HuH-7.5 (cell line): ENCODE measurements around the gene RASD1.

Experiments
- DNase-seq: peaks from one replicate; pipeline ENCODE4 v3.0.0; 2011; ENCODE audit warnings: low spot score

The RASD1 gene

DNA sequence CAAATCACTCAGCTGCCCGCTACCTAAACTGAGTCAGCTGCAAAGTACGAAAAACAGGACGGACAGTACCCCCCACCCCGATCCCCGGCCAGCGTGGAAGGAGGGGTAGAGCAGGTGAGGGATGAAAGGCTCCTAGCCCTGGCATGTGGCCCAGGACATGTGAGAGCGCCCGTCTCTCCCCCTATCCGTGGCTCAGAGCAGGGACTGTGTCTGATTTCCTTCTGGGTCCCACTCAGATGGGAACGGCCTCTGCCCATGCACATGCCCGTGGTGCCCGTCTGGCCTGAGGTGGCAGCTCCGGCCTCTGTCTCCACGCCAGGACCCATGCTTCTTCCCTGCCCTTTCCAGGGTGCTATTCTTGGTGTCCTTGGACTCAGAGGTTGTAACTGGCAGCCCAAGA is 30.2 kb upstream of the RASD1 start:
- no peak for DNase-seq

DNA sequence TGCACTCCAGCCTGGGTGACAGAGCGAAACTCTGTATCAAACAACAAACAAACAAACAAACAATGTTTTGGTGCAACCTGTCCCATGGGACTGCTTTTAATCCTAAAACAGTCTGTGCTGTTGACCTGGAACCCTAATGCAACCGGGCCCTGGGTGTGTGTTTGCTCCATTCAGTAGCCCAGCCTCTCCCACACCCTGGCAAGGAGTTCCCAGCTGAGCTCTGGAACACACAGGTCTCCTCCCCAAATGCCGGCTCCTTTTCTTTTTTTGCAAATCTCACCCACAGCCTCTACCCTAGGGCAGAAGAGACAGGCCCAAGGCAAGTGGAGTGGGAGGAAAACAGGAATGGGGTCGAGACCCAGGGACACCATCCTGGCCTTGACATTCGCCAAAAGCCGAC is 29.8 kb upstream of the RASD1 start:
- DNase-seq = no peak

DNA sequence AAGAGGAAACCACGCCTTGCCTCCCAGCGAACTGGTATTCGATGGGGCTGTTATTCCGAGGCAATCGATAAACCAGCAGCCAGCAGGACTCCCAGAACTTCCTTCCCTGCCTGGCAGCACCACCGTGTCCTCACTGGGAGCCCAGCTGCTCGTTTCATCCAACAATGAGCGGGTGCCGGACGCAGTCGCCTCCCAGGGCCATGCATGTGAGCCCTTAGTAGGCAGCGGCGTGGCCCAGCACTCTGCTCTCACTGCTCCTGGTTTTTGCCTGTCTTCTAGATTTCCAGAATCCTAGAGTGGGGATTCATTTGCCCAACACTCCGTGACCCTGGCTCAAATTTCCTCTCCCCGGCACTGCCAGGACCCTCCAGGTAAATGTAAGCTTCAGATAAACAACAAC is 29.1 kb upstream of the RASD1 start:
- DNase-seq = no peak

DNA sequence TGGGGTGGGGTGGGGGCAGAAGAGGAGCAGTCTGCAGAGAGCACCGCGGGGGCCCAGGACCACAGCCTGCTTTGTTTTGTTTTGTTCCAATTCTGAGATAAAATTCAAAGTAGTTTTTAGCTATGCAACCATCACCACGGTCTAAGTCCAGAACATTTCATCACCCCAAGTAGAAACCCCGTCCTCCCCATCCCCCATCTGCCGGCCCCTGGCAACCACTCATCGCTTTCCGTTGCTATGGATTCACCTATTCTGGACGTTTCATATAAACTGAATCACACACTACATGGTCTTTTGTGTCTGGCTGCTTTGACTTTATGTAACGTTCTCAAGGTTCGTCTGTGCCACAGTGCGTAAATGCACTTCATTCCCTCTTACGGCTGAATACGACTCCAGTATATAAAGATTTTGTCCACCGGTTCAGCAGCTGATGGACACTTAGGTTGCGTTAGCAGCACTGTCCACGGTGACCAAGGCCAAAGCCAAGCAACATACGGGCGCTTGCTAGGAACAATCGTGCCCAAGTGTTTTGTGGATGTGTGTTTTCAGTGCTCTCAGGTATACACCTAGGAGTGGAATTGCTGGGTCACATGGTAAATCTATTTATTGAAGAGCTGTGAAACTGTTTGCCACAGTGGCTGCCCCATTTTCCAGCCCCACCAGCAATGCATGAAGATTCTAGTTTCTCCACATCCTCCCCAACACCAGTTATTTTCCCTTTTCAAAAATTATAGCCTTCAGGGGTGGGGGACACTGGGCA is 27.7 kb upstream of the RASD1 start:
- DNase-seq = no peak

DNA sequence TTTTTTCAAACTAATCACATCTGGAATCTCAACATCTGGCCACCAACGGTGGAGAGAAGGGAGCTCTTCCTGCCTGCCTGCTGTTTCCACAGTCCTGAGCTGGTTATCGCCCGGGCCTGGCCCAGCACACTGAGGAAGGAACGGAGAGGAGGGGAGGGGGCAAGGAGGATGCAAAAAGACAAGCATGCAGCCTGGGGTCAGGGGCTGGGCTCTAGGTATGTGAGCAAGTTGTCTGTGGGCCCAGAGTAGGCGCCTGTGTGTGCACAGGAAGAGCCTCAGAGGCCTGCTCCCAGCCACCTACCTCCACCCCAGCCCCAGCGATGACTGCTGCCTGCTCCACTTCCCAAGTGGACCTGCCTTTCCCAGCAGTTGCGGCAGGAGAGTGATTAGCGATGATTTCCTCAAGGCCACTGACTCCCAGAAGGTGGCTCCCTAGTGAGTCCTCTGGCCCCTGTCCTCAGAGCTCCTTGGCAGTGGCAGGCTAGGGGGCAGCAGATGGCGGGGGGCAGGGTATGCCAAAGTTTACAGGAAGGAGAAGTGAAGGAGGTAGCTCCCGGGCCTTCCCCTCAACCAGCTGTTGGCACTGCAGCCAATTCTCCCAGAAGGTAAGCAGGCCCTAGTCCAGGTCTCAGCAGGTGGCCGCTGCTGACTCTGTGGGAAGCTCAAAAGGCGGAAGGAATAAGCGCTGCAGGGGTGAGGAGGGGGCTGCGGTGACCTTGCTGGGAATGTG is 27.0 kb upstream of the RASD1 start:
- DNase-seq = no peak

DNA sequence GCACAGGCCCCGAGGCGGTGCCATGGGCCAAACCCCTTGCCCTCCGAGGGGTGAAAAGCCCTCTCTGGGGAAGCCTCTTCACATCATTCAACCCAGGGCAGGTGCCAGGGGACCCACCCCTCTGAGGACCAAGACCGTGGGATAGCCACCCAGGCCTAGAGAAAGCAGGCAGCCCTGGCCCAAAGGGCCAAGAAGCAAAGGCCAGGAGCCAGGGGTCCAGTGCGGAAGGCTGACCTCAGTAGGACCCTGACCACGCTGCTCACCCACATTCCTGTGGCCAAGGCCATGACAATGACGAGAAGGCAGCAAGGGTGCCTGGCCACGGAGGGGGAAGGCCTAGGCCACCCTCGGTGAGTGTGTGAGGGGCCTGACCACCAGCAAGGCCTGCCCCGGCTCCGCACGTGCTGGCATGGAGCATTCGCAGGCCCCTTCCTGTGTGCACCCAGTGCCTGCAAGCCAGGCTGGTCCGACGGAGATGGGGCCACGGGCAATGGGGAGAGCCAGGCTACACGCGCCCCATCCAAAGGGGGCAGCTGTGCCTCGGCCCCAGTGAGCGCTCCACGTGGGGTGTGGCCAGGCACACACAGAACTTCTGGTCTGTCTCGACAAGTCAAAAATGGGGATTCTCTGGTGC is 24.5 kb upstream of the RASD1 start:
- DNase-seq = no peak

DNA sequence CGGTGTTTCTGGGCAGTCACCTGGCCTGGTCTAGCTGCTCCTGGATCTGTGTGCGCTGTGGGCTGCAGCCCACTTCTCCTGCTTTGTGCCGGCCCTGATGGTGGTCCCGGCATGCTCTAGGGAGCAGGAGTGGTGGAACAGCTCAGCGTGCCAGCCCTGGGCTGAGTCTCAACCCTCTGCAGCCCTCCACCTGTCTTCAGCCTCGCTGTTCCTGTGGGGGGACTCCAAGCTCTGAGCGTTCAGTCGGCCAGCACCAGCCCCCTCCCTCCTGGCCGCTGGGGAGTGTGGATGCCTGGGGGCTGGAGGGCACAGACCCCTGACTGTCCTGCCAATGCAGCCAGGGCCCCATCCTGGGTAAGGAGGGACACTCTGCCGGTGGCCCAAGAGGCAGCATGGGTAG is 23.7 kb upstream of the RASD1 start:
- DNase-seq = no peak

DNA sequence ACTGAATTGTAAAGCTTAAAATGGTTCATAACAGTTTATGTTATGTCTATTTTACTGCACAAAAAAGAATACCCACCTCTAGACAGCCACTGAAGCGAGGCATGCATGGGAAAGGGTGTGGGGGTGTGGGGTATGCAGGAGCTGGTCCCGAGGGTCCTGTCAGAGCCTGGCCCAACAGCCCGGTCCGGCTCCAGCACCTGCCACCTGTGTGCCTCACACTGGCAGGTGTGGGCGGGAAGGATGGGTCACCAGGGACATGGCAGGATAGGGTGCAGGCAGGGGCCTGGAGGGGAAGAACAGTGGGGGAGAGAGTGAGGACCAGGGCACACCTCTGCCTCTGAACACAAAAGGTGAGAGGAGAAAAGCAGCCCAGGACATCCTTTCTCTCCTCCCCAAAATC is 22.8 kb upstream of the RASD1 start:
- no peak for DNase-seq

DNA sequence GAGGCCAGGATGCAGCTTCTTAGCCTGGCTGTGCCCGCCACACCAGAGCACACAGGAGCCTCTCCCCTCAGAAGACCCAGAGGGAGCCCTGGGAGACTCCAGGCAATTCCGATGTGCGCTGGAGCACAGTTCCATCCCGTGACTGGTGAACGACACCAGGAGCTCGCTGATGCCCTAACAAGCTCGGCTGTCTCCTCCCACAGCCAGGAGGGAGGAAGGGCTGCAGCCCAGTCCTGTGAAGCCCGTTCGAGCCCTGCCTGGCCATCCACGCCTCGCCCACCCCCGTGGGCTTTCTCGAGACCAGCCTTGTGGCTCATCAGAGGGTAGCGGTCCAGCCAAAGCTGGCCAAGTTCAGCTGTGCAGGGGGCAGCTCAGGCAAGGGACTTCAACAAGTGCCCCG is 21.8 kb upstream of the RASD1 start:
- DNase-seq = no peak

DNA sequence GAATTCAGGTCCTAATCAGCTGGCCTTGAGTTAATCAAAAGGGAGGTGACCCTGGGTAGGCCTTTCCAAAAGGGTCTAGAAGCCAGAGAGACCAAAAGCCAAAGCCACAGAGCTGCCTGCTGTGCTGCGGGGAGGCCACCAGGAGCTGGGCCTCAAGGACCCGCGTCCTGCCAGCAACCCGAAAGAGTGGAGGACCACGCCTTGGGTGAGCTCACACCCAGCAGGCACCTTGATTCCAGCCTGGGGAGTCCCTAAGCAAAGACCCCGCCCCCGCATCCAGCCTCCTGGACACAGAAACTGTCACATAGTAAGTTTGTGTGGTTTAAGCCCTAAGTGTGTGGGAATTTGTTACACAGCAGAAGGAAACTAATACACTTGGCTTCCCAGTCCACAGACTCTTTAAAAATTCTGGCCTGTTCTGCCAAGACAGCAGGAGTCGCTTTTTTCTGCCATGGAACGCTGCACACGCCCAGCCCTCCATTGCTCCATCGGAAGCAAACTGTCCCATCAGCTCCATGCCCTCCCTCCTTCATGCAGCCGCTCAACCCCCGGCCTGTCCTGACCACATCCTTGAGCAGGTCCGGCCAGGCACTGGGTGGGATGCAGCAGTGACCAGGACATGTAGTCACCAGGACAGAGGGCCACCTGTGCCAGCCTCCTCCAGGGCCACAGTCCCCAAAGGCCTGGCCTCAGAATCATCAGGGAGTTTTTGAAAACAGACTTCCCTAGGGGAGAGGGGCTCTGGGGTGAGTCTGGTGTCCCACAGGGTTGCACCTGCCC is 20.9 kb upstream of the RASD1 start:
- DNase-seq = no peak

DNA sequence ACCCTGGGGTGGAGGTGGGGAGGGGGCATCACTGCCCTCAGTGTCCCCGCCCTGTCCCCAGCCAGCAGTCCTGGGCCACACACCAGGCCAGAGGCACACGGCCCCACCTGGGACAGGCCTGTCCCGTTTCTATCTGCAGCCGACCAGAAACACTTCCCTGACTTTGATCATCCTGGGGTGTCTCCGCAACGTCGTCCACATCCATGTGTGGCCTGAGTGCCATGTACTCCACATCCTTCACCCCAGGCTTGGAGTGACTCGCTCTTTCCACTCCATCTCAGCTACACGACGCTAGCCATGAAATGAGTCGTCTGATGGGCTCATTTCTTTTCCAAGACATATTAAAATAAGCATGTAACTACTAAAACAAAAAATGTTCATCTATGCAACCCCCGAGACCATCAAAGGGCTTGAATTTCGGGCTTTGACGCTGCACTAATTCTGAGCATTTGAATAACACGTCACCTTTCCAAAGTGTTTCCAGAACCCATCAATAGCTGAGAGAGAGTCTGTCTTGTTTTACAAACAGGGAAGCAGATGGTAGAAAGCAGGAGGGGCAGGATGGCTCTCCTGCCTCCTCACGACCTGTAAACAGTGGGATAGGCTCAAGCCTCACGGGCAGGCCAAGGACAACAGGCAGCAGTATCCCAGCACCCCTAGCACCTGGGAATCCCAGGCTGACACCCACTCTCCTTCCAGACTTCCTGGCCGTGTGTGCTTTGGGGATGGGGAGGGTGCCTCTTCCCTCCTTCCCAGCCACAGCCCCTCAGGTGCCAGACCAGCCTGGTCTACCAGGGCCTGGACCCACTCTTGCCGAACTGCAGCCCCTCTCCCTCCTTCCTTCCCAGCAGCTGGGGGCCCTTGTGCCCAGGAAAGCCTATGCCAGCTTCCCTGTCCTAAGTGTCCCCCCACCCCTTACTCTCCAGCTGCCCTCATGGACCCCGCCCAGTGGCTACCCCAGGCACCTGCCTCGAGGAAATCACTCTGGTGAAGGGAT is 20.0 kb upstream of the RASD1 start:
- DNase-seq = no peak

DNA sequence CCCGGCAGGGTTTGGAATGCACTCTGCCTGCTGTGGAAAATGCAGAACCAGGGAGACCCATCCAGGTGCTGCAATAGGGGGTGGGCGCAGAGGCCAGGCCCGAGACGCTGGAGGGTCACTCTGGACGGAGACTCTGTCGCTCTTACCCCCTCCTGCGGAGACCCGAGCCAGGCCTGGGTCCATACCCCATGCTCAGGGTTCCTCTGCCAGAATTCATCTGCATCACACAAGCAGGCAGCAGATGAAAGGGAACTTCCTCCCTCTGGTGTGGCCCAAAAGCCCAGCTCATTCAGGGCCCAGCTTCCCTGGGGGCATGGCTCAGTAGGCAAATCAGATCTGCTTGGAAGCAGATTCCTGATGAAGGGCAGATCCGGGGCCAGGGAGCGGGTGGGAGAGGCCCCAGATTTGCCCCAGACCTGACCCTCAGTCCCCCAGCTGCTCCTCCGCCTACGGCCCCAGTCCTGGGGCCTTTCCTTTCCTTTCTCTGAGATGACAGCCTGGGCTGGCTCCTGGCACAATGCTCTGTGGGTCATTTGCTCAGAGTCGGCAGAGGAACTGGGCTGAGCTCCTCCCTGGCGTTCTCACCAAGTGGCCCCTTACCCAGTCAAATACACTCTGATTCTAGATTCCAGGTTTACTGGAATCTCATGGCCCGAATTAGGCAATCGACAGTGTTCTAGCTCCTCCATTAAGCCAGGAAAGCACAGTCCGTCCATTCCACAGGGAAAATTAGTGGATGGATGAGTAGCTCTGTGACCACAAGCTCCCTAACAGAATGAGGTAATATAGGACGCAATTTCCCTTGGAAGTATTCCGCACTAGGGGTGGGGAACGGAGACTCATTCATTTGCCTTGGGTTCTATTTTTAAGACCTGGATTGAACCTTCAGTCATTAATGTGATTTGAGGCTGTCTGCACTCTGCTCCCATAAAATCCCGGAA is 19.1 kb upstream of the RASD1 start:
- no peak for DNase-seq

DNA sequence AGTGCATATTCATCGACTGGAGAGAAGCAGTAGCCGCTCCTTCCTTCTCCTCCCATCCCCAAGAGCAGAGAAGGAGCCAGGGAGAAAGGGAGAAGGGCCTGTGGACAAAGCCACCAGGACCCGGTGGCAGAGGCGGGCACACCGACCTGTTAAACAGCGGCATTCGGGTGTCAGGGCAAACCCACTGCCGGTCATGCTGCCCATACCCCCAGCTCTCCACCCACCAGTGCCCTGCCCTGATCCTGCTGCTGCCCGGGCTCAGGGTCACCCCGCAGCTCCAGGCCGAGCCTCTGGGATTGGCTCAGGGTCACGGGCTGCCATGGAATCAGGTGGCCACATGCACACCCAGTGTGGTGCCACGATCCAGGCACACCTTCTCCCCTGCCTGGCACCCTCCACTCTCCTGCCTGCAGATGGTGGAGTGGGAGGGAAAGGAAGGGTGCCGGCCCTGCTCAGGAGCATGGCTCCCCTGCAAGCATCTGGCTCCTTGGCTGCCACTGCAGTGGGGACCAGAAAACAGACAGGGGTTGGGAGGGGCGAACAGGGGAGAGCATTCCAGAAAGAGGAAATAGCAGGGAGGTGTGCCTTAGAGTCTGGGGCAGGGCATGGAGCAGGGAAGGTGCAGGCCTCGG is 18.3 kb upstream of the RASD1 start:
- no peak for DNase-seq

DNA sequence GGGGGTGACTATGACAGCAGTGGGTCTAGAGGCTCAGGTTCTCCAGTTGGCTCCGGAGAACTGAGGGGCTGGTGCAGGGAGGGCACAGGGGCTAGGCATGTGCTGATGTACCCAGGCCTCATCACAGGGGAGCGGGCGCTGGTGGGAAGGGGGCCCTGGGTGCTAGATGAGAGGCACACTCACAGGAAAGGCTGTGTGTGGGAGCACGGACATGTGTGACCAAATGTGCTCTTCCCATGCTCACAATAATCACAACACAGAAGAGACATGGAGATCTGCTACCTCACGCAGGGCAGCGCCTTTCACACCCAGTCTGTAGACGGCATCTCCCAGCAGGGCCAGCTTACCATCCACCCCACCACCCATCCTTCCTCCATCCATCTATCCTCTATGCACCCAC is 17.4 kb upstream of the RASD1 start:
- DNase-seq = no peak

DNA sequence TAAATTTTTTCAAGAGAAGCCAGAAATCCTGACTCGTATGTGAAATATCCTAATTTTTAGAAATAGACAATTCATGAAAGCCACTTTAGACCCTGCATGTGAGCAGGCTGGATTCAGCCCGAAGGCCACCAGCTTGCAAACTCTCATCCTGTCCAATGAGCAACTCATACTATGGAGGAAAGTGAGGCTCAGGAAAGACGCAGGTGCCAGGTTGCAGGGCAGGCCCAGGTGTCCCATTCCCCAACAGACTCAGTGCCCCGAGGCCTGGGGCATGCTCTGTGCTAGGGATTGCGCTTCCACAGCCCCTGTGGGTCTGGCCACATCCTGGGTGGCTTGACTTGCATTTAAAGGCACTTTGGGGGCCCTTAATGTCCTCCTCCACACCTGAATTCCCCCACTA is 16.7 kb upstream of the RASD1 start:
- DNase-seq = no peak

DNA sequence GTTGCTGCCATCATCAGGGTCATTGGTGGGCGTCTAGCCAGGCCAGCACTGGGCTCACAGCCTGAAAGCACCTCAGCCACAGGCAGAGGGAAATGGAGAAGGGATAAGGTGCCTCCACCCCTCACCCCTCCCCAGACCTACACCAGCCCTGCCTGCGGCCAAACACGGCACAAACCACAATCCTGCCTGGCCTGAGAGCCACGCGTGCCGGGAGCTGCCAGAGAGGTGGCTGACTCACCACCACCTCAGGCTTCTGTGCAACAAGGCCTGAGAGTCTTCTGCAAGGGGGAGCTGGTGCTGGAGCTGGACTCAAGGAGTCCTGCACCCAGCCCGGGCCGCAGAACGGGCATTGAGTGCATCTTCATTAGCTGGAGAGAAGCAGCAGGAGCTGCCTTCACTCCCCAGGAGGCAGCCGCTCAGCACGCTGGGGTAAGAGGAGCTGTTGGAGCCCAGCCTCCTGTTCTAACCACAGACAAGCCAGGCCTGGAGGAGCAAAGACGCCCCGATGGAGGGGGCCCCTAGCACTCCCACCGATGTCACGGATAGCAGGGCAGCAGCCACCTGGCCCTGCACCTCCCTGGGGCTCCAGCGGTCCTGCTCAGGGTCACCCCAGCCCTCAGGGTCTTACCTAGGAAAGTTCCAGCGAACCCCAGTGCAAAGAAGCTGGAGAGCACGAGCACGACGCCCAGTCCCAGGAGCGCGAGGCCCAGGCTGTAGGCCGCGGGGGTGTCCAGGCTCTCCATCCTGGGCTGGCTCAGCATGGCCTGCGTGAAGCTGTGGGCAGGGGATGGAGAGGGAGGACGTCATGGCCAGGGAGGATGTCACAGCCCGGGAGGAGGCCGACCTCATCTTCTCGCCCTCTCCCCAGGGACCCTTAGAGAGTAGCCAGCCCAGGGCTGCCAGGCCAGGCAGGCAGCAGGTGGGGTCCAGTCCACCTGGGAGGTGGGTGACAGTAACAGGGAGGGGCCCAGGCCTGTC is 16.0 kb upstream of the RASD1 start:
- DNase-seq = no peak

DNA sequence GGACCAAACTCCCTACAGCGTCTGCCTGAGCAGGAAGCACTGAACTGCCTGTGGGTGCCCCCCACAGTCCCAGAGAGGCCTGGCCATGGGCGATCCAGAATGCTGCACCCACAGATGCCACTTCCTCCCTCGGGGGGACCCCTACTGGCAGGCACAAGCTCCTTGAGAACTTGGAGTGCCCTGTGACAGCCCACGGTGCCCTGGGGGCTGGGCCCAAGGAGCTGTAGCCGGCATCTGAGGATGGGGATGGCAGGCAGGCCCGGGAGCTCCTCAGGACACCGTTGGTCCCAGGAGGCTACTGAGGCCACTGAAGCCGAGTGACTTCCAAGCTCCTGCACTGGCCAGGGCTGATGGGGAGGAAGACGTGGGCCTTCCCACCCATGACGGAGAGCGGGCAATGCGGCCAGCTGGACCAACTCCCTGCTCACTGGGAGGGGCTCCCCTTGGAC is 15.1 kb upstream of the RASD1 start:
- DNase-seq = no peak
